Stimulated activated CD8-positive, alpha-beta memory T cell treated with anti-CD3 and anti-CD28 coated beads, Interleukin-12 subunit alpha, Interleukin-12 subunit beta, amount 100 ng/mL, for 24 hours (primary cell): ENCODE data around the gene TNFSF15.

Experiments
- DNase-seq: peaks from one replicate; pipeline ENCODE4 v3.0.0-alpha.2; 2020; ENCODE audit errors: extremely low read depth

TNFSF15 gene

GRCh38 chr9:114805670-114806525, at the start of gene TNFSF15:
TNFSF15 (minus strand) TSS chr9:114806039; CDS start chr9:114806012, 27 bp downstream.
- no peak for DNase-seq

- no peak for DNase-seq
These were observed 49.6 kb upstream of the TNFSF15 start for GRCh38 chr9:114855488-114855887.

GRCh38 chr9:114854736-114855355, 49.0 kb upstream of the TNFSF15 start:
- DNase-seq = no peak

- no peak for DNase-seq
These were observed 47.4 kb upstream of the TNFSF15 start for GRCh38 chr9:114853071-114853855.

DNA sequence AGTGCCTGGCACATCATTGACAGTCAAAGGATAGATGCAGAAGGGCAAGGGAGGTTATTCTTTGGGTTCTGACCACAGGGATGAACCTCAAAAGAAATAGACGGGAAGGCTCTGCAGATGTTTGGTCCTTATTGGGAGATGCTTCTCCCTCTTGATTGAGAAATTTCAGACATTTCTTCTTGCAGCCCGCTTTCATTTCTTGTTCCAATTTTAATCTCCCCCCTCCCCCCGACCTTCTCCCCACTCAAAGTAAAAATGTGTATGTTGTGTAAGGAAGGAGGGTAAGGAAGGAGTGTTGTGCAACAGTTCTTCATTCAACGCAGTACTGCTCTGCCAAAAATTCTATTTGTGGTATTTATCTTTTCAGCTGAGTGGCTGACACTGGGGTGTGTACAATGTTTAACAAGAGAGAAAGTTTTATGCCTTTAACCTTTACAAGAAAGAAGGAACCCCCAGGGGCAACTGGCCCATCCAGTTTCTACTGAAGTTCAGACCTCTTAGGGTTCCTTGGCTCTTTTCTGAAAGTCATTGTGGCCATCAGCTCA, 46.3 kb upstream of the TNFSF15 start:
- DNase-seq = no peak

DNA sequence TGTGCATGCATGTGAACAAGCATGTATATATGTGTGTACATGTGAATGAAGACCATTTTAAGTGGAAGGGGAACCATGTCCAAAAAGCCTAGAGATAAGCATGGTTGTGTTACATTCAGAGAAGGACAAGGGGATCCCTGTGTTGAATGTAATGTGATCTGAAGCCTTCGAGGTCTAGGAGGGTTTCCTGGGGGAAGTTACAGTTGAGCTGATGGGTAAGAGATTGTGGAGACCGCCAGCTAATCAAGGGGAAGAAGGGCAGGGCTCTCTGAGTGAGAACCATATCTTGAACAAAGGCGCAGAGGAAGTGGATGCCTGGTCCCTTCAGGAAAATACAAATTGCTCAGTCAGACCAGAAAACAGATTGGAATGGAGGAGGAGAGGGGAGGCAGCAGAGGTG, 45.5 kb upstream of the TNFSF15 start:
- no peak for DNase-seq

- DNase-seq = no peak
These were observed 45.0 kb upstream of the TNFSF15 start for GRCh38 chr9:114850871-114851270.

GRCh38 chr9:114849450-114849849, 43.6 kb upstream of the TNFSF15 start:
- DNase-seq = no peak

DNA sequence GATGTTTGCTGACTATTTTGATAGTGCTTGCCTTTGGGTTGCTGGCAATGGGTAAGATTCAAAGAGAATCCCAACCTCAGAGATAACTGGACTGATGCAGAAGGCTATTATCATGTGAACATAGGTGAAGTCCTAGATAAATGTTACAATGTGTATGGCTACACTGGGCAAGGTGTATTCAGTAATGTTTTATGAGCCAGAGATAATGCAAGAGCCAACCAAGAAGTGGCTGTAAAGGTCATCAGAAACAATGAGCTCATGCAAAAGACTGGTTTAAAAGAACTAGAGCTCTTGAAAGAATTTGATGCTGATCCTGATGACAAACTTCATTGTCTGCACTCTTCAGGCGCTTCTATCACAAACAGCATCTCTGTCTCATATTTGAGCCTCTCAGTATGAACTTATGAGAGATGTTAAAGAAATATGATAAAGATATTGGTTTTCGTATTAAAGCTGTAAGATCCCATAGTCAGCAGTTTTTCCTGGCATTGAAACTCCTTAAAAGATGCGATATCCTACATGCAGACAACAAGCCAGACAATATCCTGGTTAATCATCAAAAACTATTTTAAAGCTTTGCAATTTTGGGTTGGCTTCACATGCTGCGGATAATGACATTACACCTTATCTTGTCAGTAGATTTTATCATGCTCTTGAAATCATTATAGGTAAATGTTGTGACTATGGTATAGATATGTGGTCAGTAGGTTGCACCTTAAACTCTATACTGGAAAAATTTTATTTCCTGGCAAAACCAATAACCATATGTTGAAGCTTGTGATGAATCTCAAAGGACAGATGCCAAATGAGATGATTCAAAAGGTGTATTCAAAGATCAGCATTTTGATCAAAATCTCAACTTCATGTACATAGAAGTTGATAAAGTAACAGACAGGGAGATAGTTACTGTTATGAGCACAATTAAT, 41.9 kb upstream of the TNFSF15 start:
- DNase-seq = no peak

GRCh38 chr9:114845373-114845772, 39.5 kb upstream of the TNFSF15 start:
- DNase-seq = no peak

DNA sequence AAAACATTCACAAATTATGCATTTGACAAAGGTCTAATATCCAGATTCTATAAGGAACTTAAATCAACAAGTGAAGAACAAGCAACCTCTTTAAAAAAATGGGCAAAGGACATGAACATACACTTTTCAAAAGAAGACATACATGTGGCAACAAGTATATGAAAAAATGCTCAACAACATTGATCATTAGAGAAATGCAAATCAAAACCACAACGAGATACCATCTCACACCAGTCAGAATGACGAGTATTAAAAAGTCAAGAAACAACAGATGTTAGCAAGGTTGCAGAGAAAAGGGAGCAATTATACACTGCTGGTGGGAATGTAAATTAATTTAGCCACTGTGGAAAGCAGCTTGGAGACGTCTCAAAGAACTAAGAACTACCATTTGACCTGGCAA, 38.9 kb upstream of the TNFSF15 start:
- DNase-seq = no peak

GRCh38 chr9:114837923-114838322, 32.1 kb upstream of the TNFSF15 start:
- no peak for DNase-seq

DNA sequence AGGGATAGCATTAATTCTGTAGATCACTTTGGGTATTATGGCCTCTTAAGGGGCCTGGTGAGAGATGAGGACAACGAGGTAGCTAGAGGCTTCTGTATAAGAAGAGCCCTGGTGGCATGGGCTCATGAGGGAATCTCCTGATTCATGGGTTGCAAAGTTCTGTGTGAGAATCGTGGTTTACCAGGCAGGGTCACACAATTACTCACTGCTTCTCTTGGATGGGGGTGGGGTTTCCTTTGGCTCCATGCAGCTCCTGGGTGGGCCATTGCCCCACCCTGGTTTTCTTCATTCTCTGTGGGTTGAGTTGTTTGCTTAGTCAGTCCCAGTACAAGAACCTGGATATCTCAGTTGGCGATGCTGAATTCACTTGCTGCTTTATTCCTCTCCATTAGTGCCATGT, 30.9 kb upstream of the TNFSF15 start:
- DNase-seq = peak; percentile 1

DNA sequence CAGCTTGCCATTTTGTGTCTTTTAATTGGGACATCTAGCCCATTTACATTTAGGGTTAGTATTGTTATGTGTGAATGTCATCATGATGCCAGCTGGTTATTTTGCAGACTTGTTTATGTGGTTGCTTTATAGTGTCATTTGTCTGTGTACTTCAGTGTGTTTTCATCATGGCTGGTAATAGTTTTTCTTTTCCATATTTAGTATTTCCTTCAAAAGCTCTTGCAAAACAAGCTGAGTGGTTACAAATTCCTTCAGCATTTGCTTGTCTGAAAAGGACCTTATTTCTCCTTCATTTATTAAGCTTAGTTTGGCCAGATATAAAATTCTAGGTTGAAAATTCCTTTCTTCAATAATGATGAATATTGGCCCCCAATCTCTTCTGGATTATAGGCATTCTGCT, 28.5 kb upstream of the TNFSF15 start:
- no peak for DNase-seq

DNA sequence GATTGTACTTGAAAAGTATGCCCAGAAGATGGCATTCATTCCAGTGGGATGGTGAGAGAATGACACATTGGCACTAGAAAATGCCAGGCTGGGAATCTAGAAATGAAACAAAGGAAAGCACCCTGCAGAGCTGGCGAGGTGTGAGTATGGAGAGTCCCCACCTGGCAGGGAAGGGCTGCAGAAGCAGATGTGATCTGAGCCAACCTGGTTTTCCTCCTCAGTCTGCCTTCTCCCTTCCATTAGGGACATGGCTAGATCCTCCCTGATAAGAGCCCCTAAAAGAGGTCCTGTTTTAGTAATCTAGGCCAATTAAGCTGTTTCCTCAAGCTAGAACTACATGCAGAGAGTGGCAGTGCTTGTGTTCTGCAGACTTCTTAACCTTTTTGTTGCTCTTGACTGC, 24.7 kb upstream of the TNFSF15 start:
- no peak for DNase-seq

DNA sequence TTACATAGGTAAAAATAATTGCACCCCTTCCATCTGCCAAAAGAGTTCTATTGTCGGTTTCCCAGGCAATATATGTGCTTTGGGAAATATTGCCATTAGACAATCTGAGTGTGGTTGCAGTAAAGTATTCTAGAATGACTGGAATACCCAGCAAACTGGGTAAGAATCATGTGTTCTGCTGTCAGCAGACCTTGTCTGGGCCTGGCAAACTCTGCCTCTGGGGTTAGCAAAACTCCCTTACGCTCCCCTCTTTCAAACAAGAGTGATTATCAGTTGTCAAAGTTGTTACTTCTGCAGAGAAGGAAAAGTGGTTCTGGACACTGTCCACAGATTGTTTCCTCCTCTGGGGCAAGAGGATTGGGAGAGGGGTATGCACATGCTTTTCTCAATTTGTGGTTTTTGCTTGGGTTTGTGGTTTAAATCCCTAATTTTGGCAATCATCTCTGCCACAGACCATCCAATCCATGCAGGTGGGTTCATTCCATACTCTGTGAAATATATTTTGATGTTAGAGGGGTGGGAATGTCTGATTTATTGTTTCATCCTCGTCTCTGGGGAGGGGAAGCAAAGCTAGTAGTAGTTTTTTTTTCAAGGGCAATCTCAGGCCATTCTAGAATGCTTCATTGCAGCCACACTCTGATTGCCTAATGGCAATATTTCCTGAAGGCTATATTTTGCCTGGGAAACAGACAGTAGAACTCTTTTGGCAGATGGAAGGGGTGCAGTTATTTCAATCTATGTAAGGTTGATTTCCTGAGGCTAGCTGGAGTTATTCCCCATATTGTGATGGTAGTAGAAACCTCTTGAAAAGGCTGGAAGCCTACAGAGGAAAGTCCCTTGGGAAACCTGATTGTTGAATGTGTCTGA, 24.0 kb upstream of the TNFSF15 start:
- DNase-seq = no peak

DNA sequence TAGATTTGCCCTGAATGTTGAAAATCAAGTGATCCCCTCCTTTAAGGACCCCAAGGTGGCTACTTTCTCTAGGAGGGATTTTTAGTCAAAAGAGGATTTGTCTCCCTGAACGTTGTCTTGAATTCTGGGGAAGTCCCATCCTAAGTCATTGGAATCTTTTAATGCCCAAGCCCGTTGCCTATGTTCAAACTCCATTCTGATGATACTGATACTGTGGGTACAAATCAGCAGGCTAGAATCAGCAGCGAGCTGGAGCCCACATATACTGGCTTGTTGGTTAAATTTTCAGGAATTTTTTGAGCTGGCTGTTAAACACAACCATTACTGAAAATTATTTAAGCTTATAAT, 22.4 kb upstream of the TNFSF15 start:
- no peak for DNase-seq

- DNase-seq = no peak
These were observed 21.9 kb upstream of the TNFSF15 start for GRCh38 chr9:114827641-114828302.

DNA sequence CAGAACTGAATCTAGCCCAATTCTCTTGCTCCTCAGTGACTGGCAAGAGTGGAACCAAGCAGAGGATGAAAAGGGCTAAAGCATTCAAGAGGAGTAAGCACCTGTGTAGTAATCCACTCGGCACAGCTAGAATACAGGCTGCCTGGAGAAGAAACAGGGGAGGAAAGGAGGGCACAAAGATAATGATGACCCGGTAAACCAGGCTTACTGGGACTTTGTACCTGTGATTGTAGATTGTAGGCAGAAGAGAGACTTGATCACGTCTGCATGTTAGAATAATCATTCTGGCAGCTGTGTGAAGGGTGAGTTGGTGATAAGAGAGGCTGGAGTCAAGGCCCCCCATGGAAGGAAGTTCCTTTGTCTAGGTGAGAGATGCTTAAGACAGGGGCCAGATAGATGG, 20.6 kb upstream of the TNFSF15 start:
- DNase-seq = no peak
